ENCODE results near the gene RAPGEF3.

DNA sequence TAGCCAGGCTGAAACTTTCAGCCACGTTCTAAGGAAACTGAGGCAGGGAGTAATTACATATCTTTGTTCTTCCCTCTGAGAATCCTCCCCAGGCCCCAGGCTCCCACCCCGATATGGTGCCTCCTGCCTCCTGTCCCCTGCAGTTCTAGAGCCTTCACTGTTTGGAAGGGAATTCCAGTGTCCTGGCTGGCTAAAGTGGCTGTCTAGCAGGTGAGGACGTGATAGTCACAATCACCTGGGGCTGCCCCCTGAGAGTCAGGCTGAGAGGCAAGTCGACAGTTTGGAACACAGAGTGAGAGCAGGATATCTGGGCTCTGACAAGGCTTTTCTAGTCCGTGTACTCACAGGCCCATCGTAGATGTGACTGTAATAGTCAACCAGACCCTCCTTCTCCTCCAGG is 46.5 kb downstream of the RAPGEF3 start:
- TF ChIP-seq, protein P1, sequence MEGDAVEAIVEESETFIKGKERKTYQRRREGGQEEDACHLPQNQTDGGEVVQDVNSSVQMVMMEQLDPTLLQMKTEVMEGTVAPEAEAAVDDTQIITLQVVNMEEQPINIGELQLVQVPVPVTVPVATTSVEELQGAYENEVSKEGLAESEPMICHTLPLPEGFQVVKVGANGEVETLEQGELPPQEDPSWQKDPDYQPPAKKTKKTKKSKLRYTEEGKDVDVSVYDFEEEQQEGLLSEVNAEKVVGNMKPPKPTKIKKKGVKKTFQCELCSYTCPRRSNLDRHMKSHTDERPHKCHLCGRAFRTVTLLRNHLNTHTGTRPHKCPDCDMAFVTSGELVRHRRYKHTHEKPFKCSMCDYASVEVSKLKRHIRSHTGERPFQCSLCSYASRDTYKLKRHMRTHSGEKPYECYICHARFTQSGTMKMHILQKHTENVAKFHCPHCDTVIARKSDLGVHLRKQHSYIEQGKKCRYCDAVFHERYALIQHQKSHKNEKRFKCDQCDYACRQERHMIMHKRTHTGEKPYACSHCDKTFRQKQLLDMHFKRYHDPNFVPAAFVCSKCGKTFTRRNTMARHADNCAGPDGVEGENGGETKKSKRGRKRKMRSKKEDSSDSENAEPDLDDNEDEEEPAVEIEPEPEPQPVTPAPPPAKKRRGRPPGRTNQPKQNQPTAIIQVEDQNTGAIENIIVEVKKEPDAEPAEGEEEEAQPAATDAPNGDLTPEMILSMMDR (IDR thresholded peaks at IDR 0.05; ENCODE audit: low read depth, low read length): no peak
- TF ChIP-seq POLR2A (IDR thresholded peaks at IDR 0.05; ENCODE audit: extremely low read depth, insufficient read length) (no peak), MYC (IDR thresholded peaks at IDR 0.05; ENCODE audit: low read depth, low read length) (no peak)
- TF ChIP-seq, protein P2, sequence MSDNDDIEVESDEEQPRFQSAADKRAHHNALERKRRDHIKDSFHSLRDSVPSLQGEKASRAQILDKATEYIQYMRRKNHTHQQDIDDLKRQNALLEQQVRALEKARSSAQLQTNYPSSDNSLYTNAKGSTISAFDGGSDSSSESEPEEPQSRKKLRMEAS (IDR thresholded peaks at IDR 0.05; ENCODE audit: low read depth, low read length): no peak
